Stomach (tissue), 4 donors: ENCODE data around the gene RNF220.

Source experiments
- CTCF ChIP-seq, 7 experiments: fragments of 450-650 bp in 4 of 7; fragments of 200-600 bp in 3 of 7; sonication (generic) in 3 of 7; IDR thresholded peaks; one replicate each; pipeline ENCODE4 v1.5.1; 2016 to 2019; ENCODE audit warnings: antibody characterized with exemption in 7 of 7, control low read depth in 2 of 7, mild to moderate bottlenecking in 1 of 7
- EP300 ChIP-seq: sonication (generic); formaldehyde crosslinking; IDR thresholded peaks from one replicate; pipeline ENCODE4 v1.6.1; 2017; ENCODE audit warnings: antibody characterized with exemption
- POLR2A ChIP-seq, 4 donors: fragments of 450-650 bp; IDR thresholded peaks; one replicate each; pipeline ENCODE4 v1.6.1; 2016; ENCODE audit warnings: antibody characterized with exemption in 4 of 4, control low read depth in 2 of 4, mild to moderate bottlenecking in 1 of 4, moderate library complexity in 1 of 4
- POLR2AphosphoS5 ChIP-seq, 3 donors: sonication (generic); formaldehyde crosslinking; IDR thresholded peaks; one replicate each; pipeline ENCODE4 v1.6.1; 2016; ENCODE audit warnings: antibody characterized with exemption in 3 of 3

- TF ChIP-seq CTCF (IDR thresholded peaks at IDR 0.05): no peak
- TF ChIP-seq POLR2A (IDR thresholded peaks at IDR 0.05): no peak
- TF ChIP-seq POLR2AphosphoS5 (IDR thresholded peaks at IDR 0.05): no peak
- TF ChIP-seq EP300: no peak
Observed at GRCh38 chr1:44640200-44640853, 235.3 kb downstream of the RNF220 start.
